GM12874 (cell line): ENCODE measurements around the gene BRD1.

Experiments
- TF ChIP-seq, protein P1 (sequence below): IDR thresholded peaks from 2 replicates; pipeline ENCODE4 v1.5.1; 2011; ENCODE audit warnings: low read depth, mild to moderate bottlenecking, control low read depth, low read length, moderate library complexity; ENCODE audit not compliant: insufficient read depth

Gene BRD1

DNA sequence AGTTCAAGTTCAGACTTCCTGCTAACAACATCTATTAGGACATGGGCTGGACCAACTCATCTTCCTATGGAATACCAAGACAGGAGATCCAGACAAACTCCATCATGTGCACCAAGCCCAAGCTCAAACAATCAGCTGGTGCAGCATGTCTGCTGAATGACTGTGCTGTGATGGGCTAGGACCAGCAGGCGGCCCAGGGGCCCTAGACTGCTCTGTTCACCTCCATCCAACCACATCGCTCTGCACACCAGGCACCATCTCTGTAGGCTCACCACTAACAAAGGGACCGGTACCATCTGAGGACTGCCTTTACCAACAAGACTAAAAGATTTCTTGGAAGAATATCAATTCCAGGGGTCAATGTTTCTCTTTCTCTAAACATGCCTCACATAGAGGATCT is 10.3 kb downstream of the BRD1 start:
- TF ChIP-seq, protein P1, sequence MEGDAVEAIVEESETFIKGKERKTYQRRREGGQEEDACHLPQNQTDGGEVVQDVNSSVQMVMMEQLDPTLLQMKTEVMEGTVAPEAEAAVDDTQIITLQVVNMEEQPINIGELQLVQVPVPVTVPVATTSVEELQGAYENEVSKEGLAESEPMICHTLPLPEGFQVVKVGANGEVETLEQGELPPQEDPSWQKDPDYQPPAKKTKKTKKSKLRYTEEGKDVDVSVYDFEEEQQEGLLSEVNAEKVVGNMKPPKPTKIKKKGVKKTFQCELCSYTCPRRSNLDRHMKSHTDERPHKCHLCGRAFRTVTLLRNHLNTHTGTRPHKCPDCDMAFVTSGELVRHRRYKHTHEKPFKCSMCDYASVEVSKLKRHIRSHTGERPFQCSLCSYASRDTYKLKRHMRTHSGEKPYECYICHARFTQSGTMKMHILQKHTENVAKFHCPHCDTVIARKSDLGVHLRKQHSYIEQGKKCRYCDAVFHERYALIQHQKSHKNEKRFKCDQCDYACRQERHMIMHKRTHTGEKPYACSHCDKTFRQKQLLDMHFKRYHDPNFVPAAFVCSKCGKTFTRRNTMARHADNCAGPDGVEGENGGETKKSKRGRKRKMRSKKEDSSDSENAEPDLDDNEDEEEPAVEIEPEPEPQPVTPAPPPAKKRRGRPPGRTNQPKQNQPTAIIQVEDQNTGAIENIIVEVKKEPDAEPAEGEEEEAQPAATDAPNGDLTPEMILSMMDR = no peak

DNA sequence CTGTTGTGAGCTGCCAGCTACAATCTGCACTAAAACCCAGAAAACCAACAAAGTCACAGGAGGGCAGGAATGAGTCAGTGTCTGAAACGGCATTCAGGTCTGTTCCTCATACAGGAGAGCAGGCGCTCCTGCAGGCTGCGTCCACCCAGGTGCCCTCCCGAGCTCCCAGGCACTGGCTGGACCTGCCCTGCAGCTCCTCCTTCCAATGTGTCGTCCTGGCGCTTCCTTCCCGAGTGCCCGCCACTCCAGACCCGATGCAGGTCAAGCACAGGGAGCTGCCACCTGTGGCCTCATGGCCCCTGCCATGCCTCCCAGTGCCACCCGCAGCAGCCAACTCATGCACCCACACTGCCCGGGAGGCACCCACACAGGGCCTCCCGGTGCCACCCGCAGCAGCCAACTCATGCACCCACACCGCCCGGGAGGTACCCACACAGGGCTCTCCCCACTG is 12.0 kb downstream of the BRD1 start:
- TF ChIP-seq, protein P1 = no peak

DNA sequence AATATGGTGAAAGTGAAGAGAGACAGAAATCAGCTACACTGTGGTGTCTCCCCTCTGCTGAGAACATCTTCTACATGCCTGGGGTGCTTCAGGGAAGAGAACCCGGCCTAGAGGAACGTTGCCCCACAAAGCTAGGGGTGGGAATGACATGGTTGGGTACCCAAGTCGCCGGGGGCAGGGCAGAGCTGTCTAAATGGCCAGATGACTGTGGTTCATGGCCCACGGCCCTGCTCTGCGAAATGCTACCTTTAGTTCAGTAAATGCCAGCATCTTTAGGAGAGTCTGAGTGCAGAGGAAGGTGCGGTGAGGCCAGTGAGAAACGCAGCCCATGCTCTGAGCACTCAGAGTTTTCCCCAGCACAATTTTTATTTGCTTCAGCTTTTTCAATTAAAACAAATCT is 12.8 kb downstream of the BRD1 start:
- TF ChIP-seq, protein P1 = no peak

DNA sequence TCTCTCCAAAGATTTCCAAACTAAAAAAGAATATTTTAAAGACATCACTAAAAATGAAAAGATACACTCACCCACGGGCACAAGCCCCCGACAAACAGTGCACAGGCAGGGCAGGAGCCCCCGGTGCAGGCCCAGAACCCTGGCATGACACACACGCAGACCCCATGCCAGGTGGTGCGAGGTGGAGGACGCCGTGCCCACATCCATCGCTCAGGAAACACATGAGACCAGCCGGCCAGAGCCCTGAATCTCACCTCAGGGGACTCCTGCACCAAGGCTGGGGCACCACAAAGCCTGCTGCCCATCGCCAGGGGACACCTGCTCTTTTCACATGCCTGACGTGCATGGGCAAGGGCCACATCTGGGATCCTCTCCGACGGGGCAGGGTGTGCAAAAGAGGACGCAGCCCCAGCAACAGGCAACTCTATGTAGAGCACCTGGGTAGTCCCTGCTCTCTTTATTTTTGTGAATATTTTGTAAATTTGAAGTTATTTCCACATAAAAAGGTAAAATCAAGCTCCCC is 13.4 kb downstream of the BRD1 start:
- TF ChIP-seq, protein P1 = no peak

DNA sequence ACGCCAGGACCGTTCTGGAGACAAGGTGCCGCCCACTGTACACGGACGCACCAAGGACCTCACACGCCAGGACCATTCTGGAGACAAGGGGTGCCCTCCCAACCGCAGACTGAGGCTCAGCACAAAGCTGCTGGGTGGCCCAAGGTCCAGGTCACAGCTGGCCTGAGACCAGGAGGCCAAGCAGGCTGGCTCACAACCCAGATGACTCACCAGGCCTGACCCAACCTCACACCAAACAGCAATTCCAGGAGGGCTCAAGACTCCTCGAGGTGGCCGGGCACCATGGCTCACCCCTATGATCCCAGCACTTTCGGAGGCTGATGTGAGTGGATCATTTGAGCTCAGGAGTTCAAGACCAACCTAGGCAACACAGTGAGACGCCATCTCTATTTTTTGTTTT is 14.8 kb downstream of the BRD1 start:
- TF ChIP-seq, protein P1 = no peak

DNA sequence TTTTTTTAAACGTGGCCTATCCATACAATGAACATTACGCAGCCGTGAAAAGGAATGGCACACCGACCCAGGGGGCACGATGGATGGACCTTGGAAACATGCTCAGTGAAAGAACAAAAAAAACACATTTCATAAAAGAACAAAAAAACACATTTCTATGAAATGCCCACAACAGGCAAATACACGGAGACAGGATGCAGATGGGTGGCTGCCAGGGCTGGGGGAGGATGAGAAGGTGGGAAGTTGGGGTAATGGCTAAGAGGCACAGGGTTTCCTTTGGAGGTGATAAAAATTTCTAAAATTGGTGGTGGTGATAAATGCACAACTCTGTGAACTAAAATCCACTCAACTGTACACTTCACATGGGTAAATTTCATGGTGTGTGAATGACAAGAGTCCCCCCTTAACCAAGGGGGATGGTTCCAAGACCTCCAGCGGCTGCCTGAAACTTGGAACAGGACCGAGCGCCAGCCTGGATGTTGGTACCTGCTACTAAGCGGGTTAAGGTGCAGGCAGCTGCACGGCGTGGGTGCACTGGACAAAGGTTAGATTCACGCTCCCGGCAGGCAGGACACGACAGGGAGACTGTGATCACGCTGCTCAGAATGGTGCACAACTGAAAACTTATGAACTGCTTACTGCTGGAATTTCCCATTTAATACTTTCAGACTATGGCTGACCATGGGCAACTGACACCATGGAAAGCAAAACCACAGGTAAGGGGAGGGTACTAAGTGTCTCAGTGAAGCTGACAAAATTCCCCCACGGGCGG is 16.5 kb downstream of the BRD1 start:
- TF ChIP-seq, protein P1 = no peak

DNA sequence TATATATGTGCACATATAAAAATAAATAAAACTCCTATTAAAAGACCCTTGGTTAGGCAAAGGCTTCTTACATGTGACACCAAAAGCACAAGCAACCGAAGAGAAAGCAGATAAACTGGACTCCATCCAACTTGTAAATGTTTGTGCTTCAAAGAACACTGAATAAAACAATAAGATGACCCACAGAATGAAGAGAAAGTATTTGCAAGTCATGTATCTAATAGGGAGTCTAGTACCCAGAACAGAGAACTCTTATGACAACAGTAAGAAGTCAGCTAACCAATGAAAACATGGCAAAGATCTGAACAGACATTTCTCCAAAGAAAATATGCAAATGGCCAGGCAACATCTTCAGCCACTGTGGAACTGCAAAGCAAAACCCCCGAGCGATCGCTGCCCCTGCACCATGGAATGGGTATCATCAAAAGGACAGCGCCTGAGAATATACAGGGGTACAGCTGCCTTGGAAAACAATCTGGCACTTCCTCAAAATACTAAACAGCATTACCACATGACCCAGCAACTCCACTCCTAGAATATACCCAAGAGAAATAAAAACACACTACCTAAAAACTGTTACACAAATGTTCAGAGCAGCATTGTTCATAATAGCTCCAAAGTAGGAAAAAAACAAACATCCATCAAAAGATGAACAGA is 17.2 kb downstream of the BRD1 start:
- TF ChIP-seq, protein P1 = no peak
